ENCODE results near the gene TSPEAR.

The TSPEAR gene

DNA sequence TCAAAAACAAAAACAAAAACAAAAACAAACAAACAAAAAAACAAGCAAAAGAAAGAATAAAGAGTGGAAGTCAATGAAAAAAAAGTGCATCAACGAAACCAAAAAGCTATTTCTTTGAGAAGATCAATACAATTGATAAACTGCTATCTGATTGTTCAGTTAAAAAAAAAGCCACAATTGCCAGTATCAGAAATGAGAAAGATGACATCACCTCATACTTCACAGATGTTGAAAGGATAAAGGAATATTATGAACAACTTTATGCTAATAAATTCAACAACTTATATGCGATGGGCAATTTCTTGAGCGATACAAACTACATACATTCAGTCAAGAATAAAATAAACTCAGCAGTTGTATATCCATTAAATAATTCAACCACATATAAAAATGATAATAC lies 258.3 kb downstream of the TSPEAR start:
- DNase-seq (ENCODE audit: low read depth, low spot score), result no peak

DNA sequence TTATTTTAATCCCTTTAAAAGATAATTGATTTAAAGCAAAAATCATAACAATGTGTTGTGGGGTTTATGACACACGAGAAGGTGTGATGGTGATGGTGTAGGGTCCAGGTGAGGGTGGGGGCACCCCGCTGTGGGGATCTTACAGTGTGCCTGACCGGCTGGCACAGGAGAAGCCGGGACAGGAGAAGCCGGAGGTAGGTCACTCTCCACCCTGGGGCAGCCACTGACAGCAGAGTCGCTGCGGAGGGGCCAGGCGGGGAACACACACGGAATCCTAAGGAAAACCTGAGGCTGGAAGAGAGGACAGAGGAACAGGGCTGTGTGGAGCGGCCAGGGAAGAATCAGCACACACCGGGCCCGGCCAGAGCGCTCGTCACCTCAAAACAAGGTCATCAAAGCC lies 260.4 kb downstream of the TSPEAR start:
- no peak for DNase-seq (ENCODE audit: low read depth, low spot score)

DNA sequence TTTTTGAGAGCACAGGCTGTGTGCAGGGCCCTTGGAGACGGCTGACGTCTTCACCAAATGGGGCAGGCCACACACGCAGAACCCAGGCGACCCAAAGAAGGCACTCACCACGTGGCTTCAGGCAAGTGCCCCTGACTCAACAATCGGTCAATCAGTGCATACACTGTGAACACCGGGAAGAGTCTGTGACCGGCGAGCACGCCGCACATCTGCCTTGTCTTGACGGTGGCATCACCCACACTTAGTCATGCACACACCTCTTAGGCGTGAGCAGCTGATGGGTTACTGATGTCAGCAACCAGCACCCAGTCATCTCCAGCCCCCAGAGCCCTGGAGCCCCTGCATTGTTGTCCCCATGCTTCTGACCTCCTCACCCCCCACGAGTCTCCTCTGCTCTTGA lies 261.0 kb downstream of the TSPEAR start:
- no peak for DNase-seq (ENCODE audit: low read depth, low spot score)

DNA sequence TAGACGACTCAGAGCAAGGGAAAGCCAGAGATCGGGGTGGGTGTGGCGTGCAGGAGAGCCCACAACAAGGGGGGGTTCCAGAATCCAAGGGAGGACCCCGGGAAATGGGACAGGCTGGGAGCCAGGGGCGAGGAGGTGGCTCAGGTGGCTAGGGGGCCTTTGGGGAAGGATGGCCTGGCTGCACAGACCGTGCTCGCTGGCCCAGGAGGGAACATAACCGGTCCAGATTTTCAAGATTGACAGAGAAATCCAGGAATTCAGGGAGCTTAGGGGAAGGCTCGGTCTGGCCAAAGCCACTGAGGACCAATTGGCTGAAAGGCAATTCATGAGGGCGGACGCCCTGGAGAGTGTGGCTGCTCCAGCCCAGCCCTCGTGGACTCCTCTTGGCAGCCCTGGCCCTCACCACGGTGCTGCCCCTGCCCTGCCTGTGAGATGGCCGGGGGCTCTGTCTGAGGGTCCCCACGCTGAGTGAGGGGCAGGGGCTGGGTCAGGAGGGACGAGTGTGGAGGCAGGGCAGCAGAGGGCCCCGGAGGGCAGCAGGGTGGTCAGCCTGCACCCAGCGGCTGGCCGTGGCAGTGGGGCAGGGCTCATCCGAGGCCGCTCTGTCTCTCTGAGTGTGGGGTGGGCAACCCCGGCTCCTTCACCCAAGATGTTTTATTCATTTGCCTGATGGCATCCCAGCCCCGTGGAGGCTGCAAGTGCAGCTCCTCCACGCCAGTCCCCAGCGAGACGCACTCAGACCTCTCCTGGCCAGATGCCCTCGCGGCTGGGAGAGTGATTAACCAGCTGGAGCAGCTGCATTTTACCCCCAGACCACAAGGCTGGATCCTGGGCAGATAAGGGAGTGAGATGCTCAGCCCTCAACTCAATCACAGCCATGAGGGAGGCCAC lies 261.7 kb downstream of the TSPEAR start:
- no peak for DNase-seq (ENCODE audit: low read depth, low spot score)

DNA sequence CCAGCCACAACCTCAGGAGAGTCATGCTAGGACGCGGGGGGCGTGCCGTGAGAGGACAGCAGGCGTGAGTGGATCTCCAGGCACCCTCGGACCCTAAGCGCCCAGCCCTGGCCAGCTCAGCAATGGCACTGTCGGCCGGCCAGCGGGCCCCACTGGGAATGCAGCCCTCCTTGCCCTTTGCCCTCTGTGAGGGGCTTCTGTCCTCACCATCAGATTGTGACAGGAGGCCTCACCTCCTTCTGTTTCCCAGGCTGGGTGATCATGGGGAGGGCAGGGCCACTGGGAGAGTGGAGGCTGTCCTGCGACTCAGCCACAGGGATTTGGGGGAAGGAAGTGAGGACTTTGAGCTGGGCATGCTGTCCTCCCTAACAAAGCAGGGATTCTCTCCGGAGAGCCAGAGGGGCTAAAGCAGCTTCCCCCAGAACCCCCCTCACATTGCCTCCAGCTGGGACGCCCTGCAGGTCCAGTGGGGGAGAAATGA lies 262.7 kb downstream of the TSPEAR start:
- no peak for DNase-seq (ENCODE audit: low read depth, low spot score)
